Smooth muscle cell (in vitro differentiated cells): ENCODE data around the gene ACAP3. TPM values are rescaled to one million over a fixed set of nuclear protein-coding genes. Genes with fewer than 3 reads are reported as not detected.

Experiments
- DNase-seq: peaks from one replicate; lab custom pipeline; 2025; ENCODE audit not compliant: unreplicated experiment; lab: John Stamatoyannopoulos, UW
- H2AFZ ChIP-seq: fragments of 200-600 bp; sonication (generic); 2 replicates; pipeline ENCODE4 v1.6.0; 2016; ENCODE audit warnings: antibody characterized with exemption, low read depth, mild to moderate bottlenecking
- H3F3A ChIP-seq: fragments of 200-600 bp; sonication (generic); 2 replicates; pipeline ENCODE4 v1.6.0; 2017; ENCODE audit warnings: antibody characterized with exemption, low read depth
- H3K27ac ChIP-seq: fragments of 200-600 bp; sonication (generic); 2 replicates; pipeline ENCODE4 v1.5.1; 2016; ENCODE audit warnings: low read depth, mild to moderate bottlenecking
- H3K27me3 ChIP-seq: fragments of 200-600 bp; sonication (generic); 2 replicates; pipeline ENCODE4 v1.6.1; 2016; ENCODE audit warnings: low read depth, mild to moderate bottlenecking
- H3K36me3 ChIP-seq: fragments of 200-600 bp; sonication (generic); 2 replicates; pipeline ENCODE4 v1.5.1; 2016; ENCODE audit warnings: low read depth
- H3K4me1 ChIP-seq: fragments of 200-600 bp; sonication (generic); 2 replicates; pipeline ENCODE4 v1.5.1; 2016; ENCODE audit warnings: low read depth
- H3K4me2 ChIP-seq: fragments of 200-600 bp; sonication (generic); 2 replicates; pipeline ENCODE4 v1.6.0; 2016; ENCODE audit warnings: mild to moderate bottlenecking
- H3K4me3 ChIP-seq: fragments of 200-600 bp; sonication (generic); 2 replicates; pipeline ENCODE4 v1.5.1; 2016; ENCODE audit warnings: mild to moderate bottlenecking
- H3K79me2 ChIP-seq: fragments of 200-600 bp; sonication (generic); 2 replicates; pipeline ENCODE4 v1.6.0; 2016; ENCODE audit warnings: low read depth, mild to moderate bottlenecking
- H3K9ac ChIP-seq: fragments of 200-600 bp; sonication (generic); 2 replicates; pipeline ENCODE4 v1.6.0; 2016; ENCODE audit warnings: low read depth
- H3K9me3 ChIP-seq: fragments of 200-600 bp; sonication (generic); replicated peaks from 2 replicates; pipeline ENCODE4 v1.5.1; 2016; ENCODE audit warnings: low read depth
- H4K20me1 ChIP-seq: fragments of 200-600 bp; sonication (generic); 2 replicates; pipeline ENCODE4 v1.6.0; 2016; ENCODE audit warnings: low read depth
- WGBS: methylation state at CpG from one replicate; pipeline ENCODE4 v1.1.7; 2016; ENCODE audit warnings: low lambda C conversion rate; 5-methylcytosine and 5-hydroxymethylcytosine counted together
- polyA plus RNA-seq: library from polyadenylated mRNA; unstranded; fragments of >200 nt; fragmentation: Nextera tagmentation; extraction: Ambion mirVana; gene quantifications from 2 replicates; pipeline ENCODE4 v1.2.1, GENCODE V29; 2016
- total RNA-seq: library from RNA; depleted of rRNA; stranded (reverse); fragments of >200 nt; gene quantifications from 2 replicates; pipeline ENCODE4 v1.2.3, GENCODE V29; 2014
- TF ChIP-seq, protein P1 (sequence below): fragments of 200-600 bp; sonication (generic); IDR thresholded peaks from 2 replicates; pipeline ENCODE4 v1.5.1; 2017; ENCODE audit warnings: borderline replicate concordance, mild to moderate bottlenecking, antibody characterized with exemption; ENCODE audit not compliant: insufficient read depth, poor library complexity, severe bottlenecking

Gene ACAP3
- total and polyA plus RNA-seq, 2 experiments from 2014 or later, result 29.9 to 63.9 TPM

DNA sequence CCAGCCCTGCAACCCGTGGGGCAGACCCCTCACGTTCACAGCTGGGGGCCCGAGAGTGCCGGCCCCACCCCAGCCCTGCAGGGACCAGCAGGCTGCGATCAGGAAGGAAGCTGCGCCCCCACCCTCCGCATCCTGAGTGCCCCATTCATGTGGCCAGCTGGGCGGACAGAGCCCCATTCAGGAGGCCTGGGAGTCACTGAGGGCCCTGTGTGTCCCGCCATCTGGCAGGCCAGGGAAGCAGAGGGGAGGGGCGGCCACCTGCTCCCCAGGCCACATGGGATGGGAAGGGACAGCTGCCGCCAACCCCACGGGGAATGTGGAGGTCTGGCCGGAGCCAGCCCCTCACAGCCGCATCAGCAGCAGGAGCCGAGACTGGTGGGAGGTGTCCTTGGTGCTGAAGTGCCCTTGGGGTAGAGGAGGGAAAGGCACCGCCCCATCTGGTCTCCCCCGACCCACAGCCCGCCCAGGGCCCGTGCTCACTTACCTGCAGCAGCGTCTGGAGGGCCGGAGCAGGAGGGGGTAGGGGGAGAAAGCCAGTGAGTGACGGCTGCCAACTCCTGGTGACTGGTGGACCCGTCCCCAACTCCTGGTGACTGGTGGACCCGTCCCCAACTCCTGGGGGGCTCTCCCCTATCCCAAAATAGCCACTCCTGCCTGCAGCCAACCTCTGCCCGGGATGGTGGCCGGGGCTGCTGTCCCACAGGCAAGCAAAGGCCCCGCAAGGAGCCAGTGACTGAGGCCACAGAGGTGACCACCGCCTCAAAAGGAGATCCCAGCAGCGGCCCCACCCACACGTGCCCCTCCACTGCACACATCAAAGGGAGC, 8.7 kb downstream of the ACAP3 start:
- 74% methylated on average over 26 of the region's 30 CpGs for WGBS
- Histone ChIP-seq H3K9me3 (no peaks in the 10 kb centered on the region), H3K36me3 (no peaks in the 10 kb centered on the region), H2AFZ (no peak overlapping the region), H3K4me3 (no peak overlapping the region), H3F3A (no peaks in the 10 kb centered on the region), H3K9ac (no peak overlapping the region), H3K27ac (no peak overlapping the region), H3K79me2 (peaks cover 5% of the 10 kb centered on the region), H3K4me1 (no peaks in the 10 kb centered on the region), H3K27me3 (no peaks in the 10 kb centered on the region), H3K4me2 (no peak overlapping the region), H4K20me1 (peaks cover 61% of the 10 kb centered on the region)
- TF ChIP-seq, protein P1, sequence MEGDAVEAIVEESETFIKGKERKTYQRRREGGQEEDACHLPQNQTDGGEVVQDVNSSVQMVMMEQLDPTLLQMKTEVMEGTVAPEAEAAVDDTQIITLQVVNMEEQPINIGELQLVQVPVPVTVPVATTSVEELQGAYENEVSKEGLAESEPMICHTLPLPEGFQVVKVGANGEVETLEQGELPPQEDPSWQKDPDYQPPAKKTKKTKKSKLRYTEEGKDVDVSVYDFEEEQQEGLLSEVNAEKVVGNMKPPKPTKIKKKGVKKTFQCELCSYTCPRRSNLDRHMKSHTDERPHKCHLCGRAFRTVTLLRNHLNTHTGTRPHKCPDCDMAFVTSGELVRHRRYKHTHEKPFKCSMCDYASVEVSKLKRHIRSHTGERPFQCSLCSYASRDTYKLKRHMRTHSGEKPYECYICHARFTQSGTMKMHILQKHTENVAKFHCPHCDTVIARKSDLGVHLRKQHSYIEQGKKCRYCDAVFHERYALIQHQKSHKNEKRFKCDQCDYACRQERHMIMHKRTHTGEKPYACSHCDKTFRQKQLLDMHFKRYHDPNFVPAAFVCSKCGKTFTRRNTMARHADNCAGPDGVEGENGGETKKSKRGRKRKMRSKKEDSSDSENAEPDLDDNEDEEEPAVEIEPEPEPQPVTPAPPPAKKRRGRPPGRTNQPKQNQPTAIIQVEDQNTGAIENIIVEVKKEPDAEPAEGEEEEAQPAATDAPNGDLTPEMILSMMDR, result no peak
- no peak for DNase-seq

DNA sequence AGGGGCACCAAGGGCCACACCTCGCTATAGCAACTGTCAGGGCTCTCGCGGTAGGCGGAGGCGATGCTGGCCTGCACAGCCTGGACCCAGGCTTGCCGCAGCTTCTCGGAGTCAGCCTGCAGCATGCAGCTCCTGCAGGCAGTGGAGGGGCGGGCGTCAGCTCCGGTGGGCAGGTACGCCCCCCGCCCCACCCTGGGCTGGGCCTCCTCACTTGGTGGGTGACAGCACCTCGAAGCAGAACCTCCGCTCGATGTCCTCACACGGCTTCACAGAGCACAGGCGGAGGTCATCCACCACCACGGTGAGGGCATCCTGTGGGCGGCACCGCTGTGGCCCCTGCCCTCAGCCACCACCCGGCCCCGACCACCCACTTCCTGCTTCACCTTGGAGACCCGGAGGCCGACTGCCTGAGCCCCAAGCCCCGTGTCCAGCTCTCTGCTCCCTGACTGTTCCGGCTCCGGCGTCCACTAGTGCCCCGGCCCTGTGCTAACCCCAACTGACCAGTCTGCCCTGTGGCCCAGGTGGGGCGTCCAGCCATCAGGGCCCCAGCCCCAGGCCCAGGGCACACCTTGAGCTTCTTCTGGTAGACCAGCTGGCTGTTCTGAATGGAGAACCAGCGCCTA, 9.8 kb downstream of the ACAP3 start:
- TF ChIP-seq, protein P1, result no peak
- Histone ChIP-seq H3K4me3 (no peak overlapping the region), H3F3A (no peaks in the 10 kb centered on the region), H3K27me3 (no peaks in the 10 kb centered on the region), H3K27ac (no peak overlapping the region), H3K9me3 (no peaks in the 10 kb centered on the region), H3K36me3 (no peaks in the 10 kb centered on the region), H2AFZ (no peak overlapping the region), H3K9ac (no peak overlapping the region), H3K4me1 (no peaks in the 10 kb centered on the region), H3K79me2 (peaks cover 3% of the 10 kb centered on the region), H4K20me1 (peaks cover 50% of the 10 kb centered on the region), H3K4me2 (no peak overlapping the region)
- DNase-seq, result no peak
- WGBS, result 98% methylated on average over 20 of the region's 31 CpGs

DNA sequence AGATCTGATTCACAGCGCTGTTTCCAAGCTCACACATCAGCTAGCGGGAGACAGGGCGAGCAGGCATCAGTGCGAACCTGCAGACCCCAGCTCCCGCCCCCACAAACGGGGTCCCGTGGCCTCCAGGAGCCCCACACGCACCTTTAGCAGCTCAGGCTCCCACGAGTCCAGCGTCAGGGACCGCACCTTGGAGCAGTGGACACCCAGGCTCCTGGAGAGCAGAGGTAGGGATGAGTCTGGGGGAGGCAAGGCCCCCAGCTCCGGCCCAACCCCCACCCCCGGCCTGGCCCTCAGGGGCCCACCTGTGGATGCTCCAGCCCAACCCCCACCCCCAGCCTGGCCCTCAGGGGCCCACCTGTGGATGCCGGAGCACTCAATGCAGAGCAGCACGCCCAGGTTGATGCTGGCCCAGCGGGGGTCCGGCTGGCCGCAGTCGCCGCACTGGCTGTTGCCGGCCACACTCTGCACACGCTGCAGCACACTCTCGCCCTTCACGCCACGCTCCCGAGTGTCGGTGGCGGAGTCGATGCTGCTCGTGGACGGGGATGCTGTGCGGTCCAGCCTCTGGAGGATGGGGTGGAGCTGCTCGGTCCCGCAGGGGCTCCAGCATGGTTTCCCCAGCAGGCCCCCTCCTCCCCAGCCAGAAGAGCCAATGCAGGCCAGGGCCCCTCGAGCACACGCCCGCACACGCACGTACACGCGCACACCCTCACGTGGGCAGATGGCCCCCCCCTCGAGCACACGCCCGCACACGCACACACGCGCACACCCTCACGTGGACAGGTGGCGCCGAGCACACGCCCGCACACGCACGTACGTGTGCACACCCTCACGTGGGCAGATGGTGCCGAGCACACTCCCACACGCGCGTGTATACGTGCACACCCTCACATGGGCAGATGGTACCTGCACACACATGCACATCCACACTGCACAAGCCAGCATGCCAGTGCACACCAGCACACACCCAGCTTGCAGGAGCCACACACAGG, 11.4 kb downstream of the ACAP3 start:
- H3F3A ChIP-seq, result no peaks in the 10 kb centered on the region
- peaks cover 35% of the 10 kb centered on the region for H4K20me1 ChIP-seq
- no peak overlapping the region for H3K9ac ChIP-seq
- H3K4me1 ChIP-seq, result no peaks in the 10 kb centered on the region
- no peaks in the 10 kb centered on the region for H3K9me3 ChIP-seq
- H2AFZ ChIP-seq, result no peak overlapping the region
- no peak for DNase-seq
- no peak overlapping the region for H3K27ac ChIP-seq
- H3K4me2 ChIP-seq, result no peak overlapping the region
- no peak overlapping the region for H3K4me3 ChIP-seq
- H3K79me2 ChIP-seq, result no peaks in the 10 kb centered on the region
- WGBS, result 96% methylated on average over 54 of the region's 62 CpGs
- H3K27me3 ChIP-seq, result no peaks in the 10 kb centered on the region
- no peaks in the 10 kb centered on the region for H3K36me3 ChIP-seq
- TF ChIP-seq, protein P1, result no peak
